ENCODE measurements around the gene CLDN18.

DNA sequence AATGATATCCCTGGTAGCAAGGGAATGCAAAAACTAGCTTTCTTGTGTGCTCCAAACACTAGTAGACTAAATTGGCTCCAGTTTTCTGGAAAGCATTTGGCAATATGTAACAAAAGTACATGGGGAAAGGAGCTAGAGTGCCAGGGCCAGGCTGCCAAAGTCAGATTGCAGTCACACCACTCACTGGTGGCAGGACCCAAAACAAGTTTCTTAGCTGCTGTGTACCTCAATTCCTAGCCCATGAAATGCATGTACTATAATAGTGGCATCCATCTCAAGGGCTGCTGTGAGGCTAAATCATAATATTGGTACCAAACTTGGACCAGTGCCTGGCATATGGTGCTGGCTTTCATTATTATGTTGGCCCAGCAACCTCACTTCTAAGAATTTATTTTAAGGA is 49.3 kb downstream of the CLDN18 start:
- TF ChIP-seq, protein P1, sequence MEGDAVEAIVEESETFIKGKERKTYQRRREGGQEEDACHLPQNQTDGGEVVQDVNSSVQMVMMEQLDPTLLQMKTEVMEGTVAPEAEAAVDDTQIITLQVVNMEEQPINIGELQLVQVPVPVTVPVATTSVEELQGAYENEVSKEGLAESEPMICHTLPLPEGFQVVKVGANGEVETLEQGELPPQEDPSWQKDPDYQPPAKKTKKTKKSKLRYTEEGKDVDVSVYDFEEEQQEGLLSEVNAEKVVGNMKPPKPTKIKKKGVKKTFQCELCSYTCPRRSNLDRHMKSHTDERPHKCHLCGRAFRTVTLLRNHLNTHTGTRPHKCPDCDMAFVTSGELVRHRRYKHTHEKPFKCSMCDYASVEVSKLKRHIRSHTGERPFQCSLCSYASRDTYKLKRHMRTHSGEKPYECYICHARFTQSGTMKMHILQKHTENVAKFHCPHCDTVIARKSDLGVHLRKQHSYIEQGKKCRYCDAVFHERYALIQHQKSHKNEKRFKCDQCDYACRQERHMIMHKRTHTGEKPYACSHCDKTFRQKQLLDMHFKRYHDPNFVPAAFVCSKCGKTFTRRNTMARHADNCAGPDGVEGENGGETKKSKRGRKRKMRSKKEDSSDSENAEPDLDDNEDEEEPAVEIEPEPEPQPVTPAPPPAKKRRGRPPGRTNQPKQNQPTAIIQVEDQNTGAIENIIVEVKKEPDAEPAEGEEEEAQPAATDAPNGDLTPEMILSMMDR (conservative IDR thresholded peaks at IDR 0.05 in 1 of 2, IDR thresholded peaks at IDR 0.05 in 1 of 2; ENCODE audit: extremely low read depth in 1 of 2, insufficient read depth in 1 of 2, low read depth in 1 of 2, low read length in 2 of 2) = no peak
- no peak for TF ChIP-seq EZH2 (IDR thresholded peaks at IDR 0.05; ENCODE audit: borderline replicate concordance, low read length)
